OCI-LY7 (cell line): ENCODE data around the gene LYPLA2.

Experiments
- EZH2phosphoT487 ChIP-seq: fragments of 200-600 bp; sonication (generic); IDR thresholded peaks from 2 replicates; pipeline ENCODE4 v1.6.1; 2018; ENCODE audit warnings: low read depth, borderline replicate concordance, mild to moderate bottlenecking, mixed run types, antibody characterized with exemption, low read length, moderate library complexity, mixed read lengths
- TF ChIP-seq, protein P1 (sequence below): fragments of 200-600 bp; sonication (generic); conservative IDR thresholded peaks from 2 replicates; pipeline ENCODE4 v1.5.1; 2014; ENCODE audit warnings: mild to moderate bottlenecking, antibody characterized with exemption, low read length, moderate library complexity, mixed read lengths

DNA sequence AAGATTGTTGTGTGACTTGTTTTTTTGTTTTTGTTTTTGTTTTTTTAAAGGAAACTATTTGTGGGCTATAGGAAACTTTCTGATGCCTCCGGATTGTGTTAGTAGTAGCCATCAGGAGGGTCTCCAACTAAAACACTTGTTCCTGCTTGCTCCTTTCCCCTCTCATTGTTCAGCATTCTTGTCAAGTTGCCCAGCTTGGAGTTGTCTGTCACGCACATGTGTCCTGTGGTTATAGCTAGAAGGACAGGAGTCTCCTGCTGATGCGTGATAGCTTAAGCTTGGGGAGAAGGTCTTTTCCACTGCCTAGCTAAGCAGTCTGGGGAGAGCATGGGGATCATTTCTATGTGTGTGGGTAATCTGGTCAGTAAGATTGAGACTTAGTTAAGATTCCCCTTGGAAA is 3.2 kb upstream of the LYPLA2 start:
- TF ChIP-seq, protein P1, sequence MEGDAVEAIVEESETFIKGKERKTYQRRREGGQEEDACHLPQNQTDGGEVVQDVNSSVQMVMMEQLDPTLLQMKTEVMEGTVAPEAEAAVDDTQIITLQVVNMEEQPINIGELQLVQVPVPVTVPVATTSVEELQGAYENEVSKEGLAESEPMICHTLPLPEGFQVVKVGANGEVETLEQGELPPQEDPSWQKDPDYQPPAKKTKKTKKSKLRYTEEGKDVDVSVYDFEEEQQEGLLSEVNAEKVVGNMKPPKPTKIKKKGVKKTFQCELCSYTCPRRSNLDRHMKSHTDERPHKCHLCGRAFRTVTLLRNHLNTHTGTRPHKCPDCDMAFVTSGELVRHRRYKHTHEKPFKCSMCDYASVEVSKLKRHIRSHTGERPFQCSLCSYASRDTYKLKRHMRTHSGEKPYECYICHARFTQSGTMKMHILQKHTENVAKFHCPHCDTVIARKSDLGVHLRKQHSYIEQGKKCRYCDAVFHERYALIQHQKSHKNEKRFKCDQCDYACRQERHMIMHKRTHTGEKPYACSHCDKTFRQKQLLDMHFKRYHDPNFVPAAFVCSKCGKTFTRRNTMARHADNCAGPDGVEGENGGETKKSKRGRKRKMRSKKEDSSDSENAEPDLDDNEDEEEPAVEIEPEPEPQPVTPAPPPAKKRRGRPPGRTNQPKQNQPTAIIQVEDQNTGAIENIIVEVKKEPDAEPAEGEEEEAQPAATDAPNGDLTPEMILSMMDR: no peak
- no peak for TF ChIP-seq EZH2phosphoT487
